GM19468 (cell line): Measurements from ENCODE around the gene SF1.

ENCODE experiments used
- ATAC-seq: cut with Tn5 transposase; IDR thresholded peaks from one replicate; pipeline ENCODE4 v1.9.1; 2021; ENCODE audit warnings: mild to moderate bottlenecking, moderate library complexity, moderate number of reproducible peaks; ENCODE audit not compliant: unreplicated experiment; ENCODE audit errors: extremely low read depth

Gene SF1

GRCh38 chr11:64801561-64802369 is 23.4 kb upstream of the SF1 start:
- no peak for ATAC-seq

- ATAC-seq, result no peak
These were observed 22.8 kb upstream of the SF1 start for GRCh38 chr11:64801158-64801464.

GRCh38 chr11:64800303-64801157 is 22.2 kb upstream of the SF1 start:
- no peak for ATAC-seq

GRCh38 chr11:64799623-64800302 is 21.4 kb upstream of the SF1 start:
- ATAC-seq, result no peak

- no peak for ATAC-seq
These were observed 20.9 kb upstream of the SF1 start for GRCh38 chr11:64799256-64799622.

- no peak for ATAC-seq
These were observed 18.6 kb upstream of the SF1 start for GRCh38 chr11:64796757-64797541.

- ATAC-seq, result no peak
These were observed 17.9 kb upstream of the SF1 start for GRCh38 chr11:64796047-64796756.

GRCh38 chr11:64794526-64794925 is 16.2 kb upstream of the SF1 start:
- no peak for ATAC-seq

- no peak for ATAC-seq
These were observed 15.2 kb upstream of the SF1 start for GRCh38 chr11:64793271-64794160.

- no peak for ATAC-seq
These were observed 14.1 kb upstream of the SF1 start for GRCh38 chr11:64792482-64792881.

- ATAC-seq, result no peak
These were observed 13.5 kb upstream of the SF1 start for GRCh38 chr11:64791781-64792291.

- no peak for ATAC-seq
These were observed 12.1 kb upstream of the SF1 start for GRCh38 chr11:64790205-64791095.

GRCh38 chr11:64789331-64790204 is 11.2 kb upstream of the SF1 start:
- no peak for ATAC-seq

- no peak for ATAC-seq
These were observed 10.2 kb upstream of the SF1 start for GRCh38 chr11:64788321-64789215.

GRCh38 chr11:64787526-64788320 is 9.4 kb upstream of the SF1 start:
- no peak for ATAC-seq
